ENCODE results near the gene CBLB.

DNA sequence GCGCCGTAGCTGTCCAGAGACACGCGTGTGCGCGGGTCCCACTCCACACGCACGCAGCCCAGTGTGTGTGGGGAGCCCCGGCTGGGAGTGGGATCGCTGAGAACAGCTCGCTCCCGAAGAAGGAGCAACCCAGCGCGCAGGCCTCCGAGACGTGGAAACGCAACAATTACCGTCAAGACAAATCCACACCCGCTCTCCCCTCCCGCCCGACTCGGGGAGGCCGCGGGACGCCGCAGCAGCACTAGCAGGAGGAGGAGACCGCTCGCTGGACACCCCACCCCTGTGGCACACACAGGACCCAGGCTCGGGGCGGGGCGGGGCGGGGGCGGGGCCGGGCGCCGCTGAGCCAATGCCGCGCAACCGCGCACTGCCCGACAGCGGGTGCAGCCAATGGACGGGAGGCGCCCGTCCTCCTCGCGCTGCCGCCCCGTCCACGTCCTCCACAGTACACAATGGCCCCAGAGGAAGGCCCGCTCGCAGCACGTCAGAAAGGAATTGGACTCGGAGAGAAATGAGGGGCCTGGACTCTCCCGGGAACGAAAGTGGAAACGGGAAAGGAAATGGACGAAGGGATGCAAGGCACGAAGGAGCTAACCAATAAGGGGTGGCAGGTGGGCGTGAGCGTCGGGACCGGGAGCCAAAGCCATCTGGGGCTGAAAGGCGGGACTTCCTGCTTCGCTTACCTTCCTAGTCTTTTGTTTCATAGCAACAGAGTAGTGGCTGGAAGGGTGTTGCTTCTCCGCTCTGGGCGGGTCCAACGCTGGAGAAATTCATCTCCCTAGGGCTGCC, at the start of gene CBLB:
- TF ChIP-seq, protein P1, sequence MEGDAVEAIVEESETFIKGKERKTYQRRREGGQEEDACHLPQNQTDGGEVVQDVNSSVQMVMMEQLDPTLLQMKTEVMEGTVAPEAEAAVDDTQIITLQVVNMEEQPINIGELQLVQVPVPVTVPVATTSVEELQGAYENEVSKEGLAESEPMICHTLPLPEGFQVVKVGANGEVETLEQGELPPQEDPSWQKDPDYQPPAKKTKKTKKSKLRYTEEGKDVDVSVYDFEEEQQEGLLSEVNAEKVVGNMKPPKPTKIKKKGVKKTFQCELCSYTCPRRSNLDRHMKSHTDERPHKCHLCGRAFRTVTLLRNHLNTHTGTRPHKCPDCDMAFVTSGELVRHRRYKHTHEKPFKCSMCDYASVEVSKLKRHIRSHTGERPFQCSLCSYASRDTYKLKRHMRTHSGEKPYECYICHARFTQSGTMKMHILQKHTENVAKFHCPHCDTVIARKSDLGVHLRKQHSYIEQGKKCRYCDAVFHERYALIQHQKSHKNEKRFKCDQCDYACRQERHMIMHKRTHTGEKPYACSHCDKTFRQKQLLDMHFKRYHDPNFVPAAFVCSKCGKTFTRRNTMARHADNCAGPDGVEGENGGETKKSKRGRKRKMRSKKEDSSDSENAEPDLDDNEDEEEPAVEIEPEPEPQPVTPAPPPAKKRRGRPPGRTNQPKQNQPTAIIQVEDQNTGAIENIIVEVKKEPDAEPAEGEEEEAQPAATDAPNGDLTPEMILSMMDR (IDR thresholded peaks at IDR 0.05) = no peak
- TF ChIP-seq POLR2A (IDR thresholded peaks at IDR 0.05) = peak in 1 of 2 donors; percentile 79
